Common myeloid progenitor, CD34-positive (primary cell): ENCODE results near the gene NFATC3.

ENCODE experiments used
- CTCF ChIA-PET: fragments of 350-600 bp; sonication (Branson Sonifier 250); formaldehyde crosslinking; loops from one replicate; lab custom pipeline; 2021; ENCODE audit warnings: antibody characterized with exemption; lab: Charles Lee
- POLR2A ChIA-PET: fragments of 350-600 bp; sonication (Branson Sonifier 250); formaldehyde crosslinking; loops from one replicate; lab custom pipeline; 2021; ENCODE audit warnings: antibody characterized with exemption; lab: Charles Lee
- DNase-seq, 3 donors: peaks; one replicate each; pipeline versions ENCODE4 v3.0.0 to v3.0.0-alpha.2; 2013
- H3K27ac ChIP-seq, 2 experiments: 1 replicate in 1 of 2; 2 replicates in 1 of 2; pipeline ENCODE4 v1.7.0; 2013; ENCODE audit warnings: inconsistent platforms in 2 of 2, low read length in 2 of 2, mild to moderate bottlenecking in 2 of 2, low read depth in 1 of 2, moderate library complexity in 1 of 2; ENCODE audit not compliant: severe bottlenecking in 2 of 2, insufficient read depth in 1 of 2, poor library complexity in 1 of 2
- H3K27me3 ChIP-seq, 5 experiments: replicated peaks in 2 of 5; 1 replicate in 3 of 5; 2 replicates in 2 of 5; pipeline versions ENCODE4 v1.6.1 to v1.7.0; 2013; ENCODE audit warnings: low read length in 4 of 5, mild to moderate bottlenecking in 2 of 5, moderate library complexity in 2 of 5, inconsistent platforms in 1 of 5; ENCODE audit not compliant: insufficient read depth in 5 of 5, control insufficient read depth in 4 of 5
- H3K36me3 ChIP-seq, 4 experiments: 1 replicate in 2 of 4; 2 replicates in 2 of 4; pipeline versions ENCODE4 v1.6.1 to v1.7.0; 2013; ENCODE audit warnings: low read length in 3 of 4, control low read depth in 1 of 4, mild to moderate bottlenecking in 1 of 4; ENCODE audit not compliant: control insufficient read depth in 4 of 4, insufficient read depth in 4 of 4
- H3K4me1 ChIP-seq, 4 experiments: 1 replicate in 3 of 4; 2 replicates in 1 of 4; pipeline versions ENCODE4 v1.6.1 to v1.7.1; 2013; ENCODE audit warnings: low read length in 3 of 4, mild to moderate bottlenecking in 3 of 4, control low read depth in 1 of 4, inconsistent platforms in 1 of 4, moderate library complexity in 1 of 4; ENCODE audit not compliant: control insufficient read depth in 4 of 4, insufficient read depth in 4 of 4; ENCODE audit errors: control extremely low read depth in 1 of 4
- H3K4me3 ChIP-seq, 7 experiments: 1 replicate in 4 of 7; 2 replicates in 3 of 7; pipeline versions ENCODE4 v1.5.1 to v1.7.0; 2013; ENCODE audit warnings: mild to moderate bottlenecking in 7 of 7, low read length in 6 of 7, moderate library complexity in 6 of 7, inconsistent platforms in 2 of 7, low read depth in 2 of 7, control low read depth in 1 of 7; ENCODE audit not compliant: insufficient read depth in 4 of 7, control insufficient read depth in 1 of 7; ENCODE audit errors: extremely low read depth in 1 of 7
- H3K9me3 ChIP-seq, 5 experiments: 1 replicate in 4 of 5; 2 replicates in 1 of 5; pipeline versions ENCODE4 v1.6.1 to v1.7.1; 2013; ENCODE audit warnings: low read length in 4 of 5, mild to moderate bottlenecking in 2 of 5, inconsistent platforms in 1 of 5, low read depth in 1 of 5, moderate library complexity in 1 of 5; ENCODE audit not compliant: control insufficient read depth in 4 of 5, insufficient read depth in 2 of 5; ENCODE audit errors: control extremely low read depth in 1 of 5
- WGBS: methylation state at CpG from one replicate; pipeline ENCODE4 v1.1.5; 2013; ENCODE audit not compliant: insufficient coverage; 5-methylcytosine and 5-hydroxymethylcytosine counted together

NFATC3 gene

GRCh38 chr16:68206245-68206644, 121.1 kb downstream of the NFATC3 start:
- POLR2A ChIA-PET = no interaction called here
- no peaks in the 10 kb centered on the region for H3K4me1 ChIP-seq
- CTCF ChIA-PET = interaction anchor here (0.8 to 1.1 kb wide), 3 partner anchors 16 to 85 kb away, joined by 3 read pairs; no protein-coding TSS in a partner anchor

GRCh38 chr16:68214726-68215125, 129.6 kb downstream of the NFATC3 start:
- no peak for DNase-seq
- POLR2A ChIA-PET = no interaction called here
- no peak overlapping the region for H3K27ac ChIP-seq
- CTCF ChIA-PET = no interaction called here
- H3K4me1 ChIP-seq = peaks cover 0 to 4% (median 2%) of the 10 kb centered on the region in 4 experiments
- peaks cover 5 to 11% (median 9%) of the 10 kb centered on the region in 4 experiments for H3K36me3 ChIP-seq
- H3K9me3 ChIP-seq = no peaks in the 10 kb centered on the region
- no peak overlapping the region for H3K4me3 ChIP-seq
- H3K27me3 ChIP-seq = no peaks in the 10 kb centered on the region
- 100% methylated on average over 1 of the region's 3 CpGs for WGBS

More at GRCh38 chr16:68206245-68206644, 121.1 kb downstream of the NFATC3 start:
- WGBS = no CpG with 5 or more reads among the region's 2 CpGs
- Histone ChIP-seq H3K27ac (no peak overlapping the region), H3K27me3 (no peaks in the 10 kb centered on the region), H3K9me3 (no peaks in the 10 kb centered on the region), H3K4me3 (no peak overlapping the region), H3K36me3 (peaks cover 2 to 10% (median 7%) of the 10 kb centered on the region in 4 experiments)
- no peak for DNase-seq

- Histone ChIP-seq H3K27ac (no peak overlapping the region), H3K9me3 (no peaks in the 10 kb centered on the region), H3K27me3 (no peaks in the 10 kb centered on the region), H3K4me3 (no peak overlapping the region), H3K4me1 (peaks cover 0 to 4% (median 2%) of the 10 kb centered on the region in 4 experiments), H3K36me3 (peaks cover 5 to 11% (median 9%) of the 10 kb centered on the region in 4 experiments)
- 83% methylated on average over 1 of the region's 1 CpG for WGBS
- POLR2A ChIA-PET = no interaction called here
- no peak for DNase-seq
- CTCF ChIA-PET = interaction anchor here (2.0 kb wide), 1 partner anchor 11 kb away, joined by 6 read pairs; no protein-coding TSS in a partner anchor
Observed at GRCh38 chr16:68215302-68215701, 130.1 kb downstream of the NFATC3 start.

GRCh38 chr16:68216240-68216639, 131.1 kb downstream of the NFATC3 start:
- Histone ChIP-seq H3K4me1 (peaks cover 0 to 4% (median 2%) of the 10 kb centered on the region in 4 experiments), H3K9me3 (no peaks in the 10 kb centered on the region), H3K27ac (no peak overlapping the region), H3K27me3 (no peaks in the 10 kb centered on the region), H3K36me3 (peaks cover 5 to 15% (median 9%) of the 10 kb centered on the region in 4 experiments), H3K4me3 (no peak overlapping the region)
- ChIA-PET POLR2A (interaction anchor here (0.6 kb wide), 2 partner anchors 18 to 277 kb away, joined by 3 read pairs; no protein-coding TSS in a partner anchor), CTCF (interaction anchor here (1.1 to 2.0 kb wide), 4 partner anchors 10 to 45 kb away, joined by 3 to 10 read pairs (median 6); no protein-coding TSS in a partner anchor)
- 100% methylated on average over 1 of the region's 3 CpGs for WGBS
- no peak for DNase-seq

GRCh38 chr16:68217506-68217905, 132.3 kb downstream of the NFATC3 start:
- Histone ChIP-seq H3K36me3 (peaks cover 5 to 16% (median 9%) of the 10 kb centered on the region in 4 experiments), H3K4me3 (no peak overlapping the region), H3K27me3 (no peaks in the 10 kb centered on the region), H3K9me3 (no peaks in the 10 kb centered on the region), H3K27ac (no peak overlapping the region), H3K4me1 (peaks cover 0 to 4% (median 2%) of the 10 kb centered on the region in 4 experiments)
- ChIA-PET CTCF (interaction anchor here (0.5 to 2.0 kb wide), 5 partner anchors 11 to 160 kb away, joined by 3 to 10 read pairs (median 3); no protein-coding TSS in a partner anchor), POLR2A (no interaction called here)
- WGBS = 52% methylated on average over 4 of the region's 4 CpGs
- DNase-seq = peak in 1 of 3 donors; percentile 5

- Histone ChIP-seq H3K9me3 (no peaks in the 10 kb centered on the region), H3K4me3 (no peak overlapping the region), H3K4me1 (peaks cover 0 to 4% (median 2%) of the 10 kb centered on the region in 4 experiments), H3K36me3 (peaks cover 2 to 12% (median 9%) of the 10 kb centered on the region in 4 experiments), H3K27ac (no peak overlapping the region), H3K27me3 (no peaks in the 10 kb centered on the region)
- WGBS = 95% methylated on average over 3 of the region's 6 CpGs
- no peak for DNase-seq
- CTCF ChIA-PET = interaction anchor here (0.6 to 1.6 kb wide), 4 partner anchors 8 to 226 kb away, joined by 3 to 6 read pairs (median 4); no protein-coding TSS in a partner anchor
- POLR2A ChIA-PET = no interaction called here
Observed at GRCh38 chr16:68219725-68220351, 134.7 kb downstream of the NFATC3 start.

GRCh38 chr16:68223072-68223471, 137.9 kb downstream of the NFATC3 start:
- DNase-seq = no peak
- ChIA-PET CTCF (no interaction called here), POLR2A (no interaction called here)
- H3K4me1 ChIP-seq = peaks cover 0 to 18% (median 13%) of the 10 kb centered on the region in 4 experiments
- no peaks in the 10 kb centered on the region for H3K9me3 ChIP-seq
- no CpG with 5 or more reads among the region's 1 CpG for WGBS
- H3K27ac ChIP-seq = no peak overlapping the region
- H3K27me3 ChIP-seq = no peaks in the 10 kb centered on the region
- H3K4me3 ChIP-seq = no peak overlapping the region
- H3K36me3 ChIP-seq = peaks cover 0 to 23% (median under 1%) of the 10 kb centered on the region in 4 experiments
